MM.1S (cell line): ENCODE measurements around the gene NAGPA.

Experiments
- DNase-seq: peaks from one replicate; pipeline ENCODE4 v3.0.0-alpha.2; 2015
- H2AFZ ChIP-seq: fragments of 300-600 bp; sonication (generic); 2 replicates; pipeline ENCODE4 v1.6.0; 2016; ENCODE audit warnings: antibody characterized with exemption, low read length
- H3F3A ChIP-seq: fragments of 300-600 bp; sonication (generic); 2 replicates; pipeline ENCODE4 v1.6.1; 2016; ENCODE audit warnings: mild to moderate bottlenecking, antibody characterized with exemption, low read length, moderate library complexity, mixed read lengths; ENCODE audit not compliant: insufficient read depth
- H3K27ac ChIP-seq: fragments of 300-600 bp; sonication (generic); 2 replicates; pipeline ENCODE4 v1.5.1; 2016; ENCODE audit warnings: mild to moderate bottlenecking, low read length
- H3K27me3 ChIP-seq: fragments of 300-600 bp; sonication (generic); replicated peaks from 2 replicates; pipeline ENCODE4 v1.6.0; 2016; ENCODE audit warnings: low read length; ENCODE audit not compliant: insufficient read depth
- H3K36me3 ChIP-seq: fragments of 300-600 bp; sonication (generic); replicated peaks from 2 replicates; pipeline ENCODE4 v1.6.1; 2016; ENCODE audit warnings: mild to moderate bottlenecking, low read length, mixed read lengths; ENCODE audit not compliant: insufficient read depth
- H3K4me1 ChIP-seq: fragments of 300-600 bp; sonication (generic); 2 replicates; pipeline ENCODE4 v1.6.1; 2016; ENCODE audit warnings: low read length, mixed read lengths
- H3K4me2 ChIP-seq: fragments of 300-600 bp; sonication (generic); 2 replicates; pipeline ENCODE4 v1.6.0; 2016; ENCODE audit warnings: low read depth, low read length
- H3K4me3 ChIP-seq: fragments of 300-600 bp; sonication (generic); 2 replicates; pipeline ENCODE4 v1.5.1; 2016; ENCODE audit warnings: low read length, mixed read lengths
- H3K79me2 ChIP-seq: fragments of 300-600 bp; sonication (generic); 2 replicates; pipeline ENCODE4 v1.6.1; 2016; ENCODE audit warnings: mixed run types, low read length, mixed read lengths
- H3K9ac ChIP-seq: fragments of 300-600 bp; sonication (generic); 2 replicates; pipeline ENCODE4 v1.6.1; 2016; ENCODE audit warnings: low read length, mixed read lengths
- H3K9me2 ChIP-seq: fragments of 300-600 bp; sonication (generic); replicated peaks from 2 replicates; pipeline ENCODE4 v1.6.1; 2016; ENCODE audit warnings: mild to moderate bottlenecking, low read length, mixed read lengths; ENCODE audit not compliant: insufficient read depth
- H3K9me3 ChIP-seq: fragments of 300-600 bp; sonication (generic); replicated peaks from 2 replicates; pipeline ENCODE4 v1.6.1; 2016; ENCODE audit warnings: mild to moderate bottlenecking, low read length, mixed read lengths; ENCODE audit not compliant: insufficient read depth
- H4K20me1 ChIP-seq: fragments of 300-600 bp; sonication (generic); 2 replicates; pipeline ENCODE4 v1.6.1; 2016; ENCODE audit warnings: mild to moderate bottlenecking, low read length, moderate library complexity, mixed read lengths; ENCODE audit not compliant: insufficient read depth
- EZH2 ChIP-seq: fragments of 300-600 bp; sonication (generic); optimal IDR thresholded peaks from 2 replicates; pipeline ENCODE3; 2017; ENCODE audit warnings: low read depth, mild to moderate bottlenecking, antibody characterized with exemption, low read length, mixed read lengths
- EZH2phosphoT487 ChIP-seq: fragments of 300-600 bp; sonication (generic); IDR thresholded peaks from 2 replicates; pipeline ENCODE4 v1.6.1; 2018; ENCODE audit warnings: antibody characterized with exemption, low read length
- TF ChIP-seq, protein P1 (sequence below): fragments of 300-600 bp; sonication (generic); IDR thresholded peaks from 2 replicates; pipeline ENCODE4 v1.5.1; 2016; ENCODE audit warnings: antibody characterized with exemption, low read length, mixed read lengths

NAGPA gene

DNA sequence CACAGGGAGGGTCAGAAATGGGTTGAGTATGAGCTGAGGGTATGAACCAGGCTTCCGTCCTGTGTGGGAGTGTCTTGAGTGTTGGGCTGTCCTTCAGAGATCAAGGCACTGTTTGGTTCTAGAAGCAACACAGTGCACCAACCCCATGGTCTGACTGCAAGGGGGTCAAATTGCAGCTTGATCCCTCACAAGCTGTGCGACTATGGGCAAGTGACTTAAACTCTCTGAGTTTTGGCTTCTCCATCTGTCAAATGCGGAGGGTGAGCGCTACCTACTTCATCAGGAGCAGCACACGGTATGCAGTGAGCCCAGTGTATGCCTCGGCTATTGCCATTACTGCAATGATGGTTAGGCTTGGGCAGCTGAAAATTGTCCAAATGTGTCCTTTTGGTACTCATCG is 54.6 kb downstream of the NAGPA start:
- Histone ChIP-seq H3K27ac (no peak overlapping the region), H3K27me3 (peaks cover 46% of the 10 kb centered on the region), H3F3A (no peaks in the 10 kb centered on the region; the same call in 1 of the 2 replicates), H3K36me3 (no peaks in the 10 kb centered on the region), H3K9ac (no peak overlapping the region), H3K9me2 (no peaks in the 10 kb centered on the region), H4K20me1 (no peaks in the 10 kb centered on the region), H3K79me2 (no peaks in the 10 kb centered on the region), H3K4me3 (no peak overlapping the region), H2AFZ (no peak overlapping the region), H3K4me1 (no peaks in the 10 kb centered on the region; the same call in 1 of the 2 replicates), H3K9me3 (no peaks in the 10 kb centered on the region), H3K4me2 (no peak overlapping the region)
- TF ChIP-seq, protein P1, sequence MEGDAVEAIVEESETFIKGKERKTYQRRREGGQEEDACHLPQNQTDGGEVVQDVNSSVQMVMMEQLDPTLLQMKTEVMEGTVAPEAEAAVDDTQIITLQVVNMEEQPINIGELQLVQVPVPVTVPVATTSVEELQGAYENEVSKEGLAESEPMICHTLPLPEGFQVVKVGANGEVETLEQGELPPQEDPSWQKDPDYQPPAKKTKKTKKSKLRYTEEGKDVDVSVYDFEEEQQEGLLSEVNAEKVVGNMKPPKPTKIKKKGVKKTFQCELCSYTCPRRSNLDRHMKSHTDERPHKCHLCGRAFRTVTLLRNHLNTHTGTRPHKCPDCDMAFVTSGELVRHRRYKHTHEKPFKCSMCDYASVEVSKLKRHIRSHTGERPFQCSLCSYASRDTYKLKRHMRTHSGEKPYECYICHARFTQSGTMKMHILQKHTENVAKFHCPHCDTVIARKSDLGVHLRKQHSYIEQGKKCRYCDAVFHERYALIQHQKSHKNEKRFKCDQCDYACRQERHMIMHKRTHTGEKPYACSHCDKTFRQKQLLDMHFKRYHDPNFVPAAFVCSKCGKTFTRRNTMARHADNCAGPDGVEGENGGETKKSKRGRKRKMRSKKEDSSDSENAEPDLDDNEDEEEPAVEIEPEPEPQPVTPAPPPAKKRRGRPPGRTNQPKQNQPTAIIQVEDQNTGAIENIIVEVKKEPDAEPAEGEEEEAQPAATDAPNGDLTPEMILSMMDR = no peak
- TF ChIP-seq EZH2phosphoT487 = no peak
- no peak for TF ChIP-seq EZH2
- no peak for DNase-seq

DNA sequence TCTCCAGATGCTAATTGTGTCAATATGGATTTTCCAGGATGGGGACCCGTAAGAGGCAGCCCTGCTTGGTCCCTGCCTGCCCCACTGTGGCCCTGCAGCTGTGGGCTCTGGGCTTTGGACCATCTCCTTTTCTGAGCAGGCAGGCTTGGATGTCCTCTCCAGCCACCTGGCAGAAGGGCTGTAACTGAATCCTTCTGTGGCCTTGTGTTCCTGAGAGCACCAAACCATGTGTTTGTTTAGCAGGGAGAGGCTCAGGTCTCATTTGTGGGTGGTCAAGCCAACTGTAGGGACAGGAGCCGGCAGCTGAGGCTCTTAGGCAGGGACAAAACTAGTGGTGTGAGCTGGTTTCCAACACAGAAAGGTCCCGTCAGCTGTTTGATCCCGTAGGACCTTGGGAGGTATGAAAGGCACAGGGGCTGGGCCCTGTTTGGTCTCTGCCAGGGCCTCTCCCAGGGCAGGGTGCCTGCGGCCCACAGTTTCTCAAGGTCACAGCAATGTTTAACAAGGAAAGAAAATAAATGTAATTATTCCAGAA is 57.1 kb downstream of the NAGPA start:
- Histone ChIP-seq H3K4me3 (no peak overlapping the region), H3K4me2 (no peak overlapping the region), H3F3A (no peaks in the 10 kb centered on the region; the same call in 1 of the 2 replicates), H2AFZ (no peak overlapping the region), H3K9me2 (no peaks in the 10 kb centered on the region), H3K4me1 (no peaks in the 10 kb centered on the region; the same call in 1 of the 2 replicates), H3K36me3 (no peaks in the 10 kb centered on the region), H4K20me1 (no peaks in the 10 kb centered on the region), H3K27me3 (peaks cover 35% of the 10 kb centered on the region), H3K27ac (no peak overlapping the region), H3K9me3 (no peaks in the 10 kb centered on the region), H3K9ac (no peak overlapping the region), H3K79me2 (no peaks in the 10 kb centered on the region)
- TF ChIP-seq EZH2phosphoT487 = no peak
- TF ChIP-seq EZH2 = no peak
- TF ChIP-seq, protein P1 = no peak
- DNase-seq = no peak

DNA sequence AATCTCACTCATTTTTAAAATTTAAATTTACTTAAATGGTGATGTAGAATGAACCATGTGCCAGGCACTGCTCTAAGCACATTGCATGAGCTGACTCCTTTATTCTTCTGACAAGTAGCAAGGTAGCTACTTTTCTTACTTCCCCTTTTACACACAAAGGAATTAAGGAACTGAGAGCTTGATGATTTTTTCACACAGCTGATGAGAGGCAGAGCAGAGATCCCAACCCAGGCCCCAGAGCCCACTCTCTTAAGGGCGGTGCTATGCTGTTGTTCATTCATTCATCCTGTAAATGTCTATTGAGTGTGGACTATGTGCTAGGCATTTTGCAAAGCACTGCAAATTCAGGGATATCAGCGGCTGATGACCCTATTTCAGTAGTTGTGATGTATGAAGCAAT is 57.7 kb downstream of the NAGPA start:
- H3K27ac ChIP-seq = no peak overlapping the region
- no peak overlapping the region for H3K4me3 ChIP-seq
- H3F3A ChIP-seq = no peaks in the 10 kb centered on the region; the same call in 1 of the 2 replicates
- DNase-seq = peak; percentile 56
- H3K36me3 ChIP-seq = no peaks in the 10 kb centered on the region
- H3K9me2 ChIP-seq = no peaks in the 10 kb centered on the region
- H3K4me2 ChIP-seq = no peak overlapping the region
- no peak overlapping the region for H3K9ac ChIP-seq
- H3K9me3 ChIP-seq = no peaks in the 10 kb centered on the region
- no peaks in the 10 kb centered on the region for H3K79me2 ChIP-seq
- H3K27me3 ChIP-seq = peaks cover 31% of the 10 kb centered on the region
- H3K4me1 ChIP-seq = no peaks in the 10 kb centered on the region; the same call in 1 of the 2 replicates
- no peak overlapping the region for H2AFZ ChIP-seq
- H4K20me1 ChIP-seq = no peaks in the 10 kb centered on the region
- no peak for TF ChIP-seq EZH2phosphoT487
- TF ChIP-seq EZH2 = no peak
- TF ChIP-seq, protein P1 = no peak
